ENCODE data around the gene CHFR.

Gene CHFR

GRCh38 chr12:132839558-132840235 is 47.7 kb downstream of the CHFR start:
- no peaks in the 10 kb centered on the region for H3K9me3 ChIP-seq (ENCODE audit: low read length)
- H2AFZ ChIP-seq (ENCODE audit: low read length): no peak overlapping the region
- H3K9me2 ChIP-seq (ENCODE audit: low read depth, low read length): no peaks in the 10 kb centered on the region
- no peaks in the 10 kb centered on the region for H3K79me2 ChIP-seq (ENCODE audit: insufficient read depth, low read length)
- H3K4me3 ChIP-seq (ENCODE audit: low read depth, low read length, poor library complexity, severe bottlenecking): no peak overlapping the region
- H3K4me1 ChIP-seq (ENCODE audit: insufficient read depth, low read length, severe bottlenecking): no peaks in the 10 kb centered on the region
- H3K27me3 ChIP-seq (ENCODE audit: insufficient read depth, low read length): no peaks in the 10 kb centered on the region
- no peak overlapping the region for H3K27ac ChIP-seq (ENCODE audit: low read depth, low read length, poor library complexity, severe bottlenecking)
- H4K20me1 ChIP-seq (ENCODE audit: insufficient read depth, low read length): no peaks in the 10 kb centered on the region
- TF ChIP-seq EZH2 (IDR thresholded peaks at IDR 0.05; ENCODE audit: borderline replicate concordance, low read length): no peak
- TF ChIP-seq CTCF (IDR thresholded peaks at IDR 0.05; ENCODE audit: low read length): no peak
- H3K4me2 ChIP-seq (ENCODE audit: low read length): no peak overlapping the region
- H3K36me3 ChIP-seq (ENCODE audit: insufficient read depth, low read length): peaks cover 45% of the 10 kb centered on the region
- no peaks in the 10 kb centered on the region for H3F3A ChIP-seq (ENCODE audit: insufficient read depth, low read length)
- H3K9ac ChIP-seq (ENCODE audit: low read length): no peak overlapping the region

GRCh38 chr12:132838410-132839080 is 48.9 kb downstream of the CHFR start:
- Histone ChIP-seq H3K4me3 (ENCODE audit: low read depth, low read length, poor library complexity, severe bottlenecking) (no peak overlapping the region), H3K36me3 (ENCODE audit: insufficient read depth, low read length) (peaks cover 45% of the 10 kb centered on the region), H2AFZ (ENCODE audit: low read length) (no peak overlapping the region), H3K27ac (ENCODE audit: low read depth, low read length, poor library complexity, severe bottlenecking) (no peak overlapping the region), H3F3A (ENCODE audit: insufficient read depth, low read length) (no peaks in the 10 kb centered on the region), H3K4me1 (ENCODE audit: insufficient read depth, low read length, severe bottlenecking) (no peaks in the 10 kb centered on the region), H3K27me3 (ENCODE audit: insufficient read depth, low read length) (no peaks in the 10 kb centered on the region), H3K4me2 (ENCODE audit: low read length) (no peak overlapping the region), H3K9ac (ENCODE audit: low read length) (no peak overlapping the region), H3K79me2 (ENCODE audit: insufficient read depth, low read length) (no peaks in the 10 kb centered on the region), H4K20me1 (ENCODE audit: insufficient read depth, low read length) (no peaks in the 10 kb centered on the region), H3K9me2 (ENCODE audit: low read depth, low read length) (no peaks in the 10 kb centered on the region), H3K9me3 (ENCODE audit: low read length) (no peaks in the 10 kb centered on the region)
- TF ChIP-seq CTCF (IDR thresholded peaks at IDR 0.05; ENCODE audit: low read length): no peak
- no peak for TF ChIP-seq EZH2 (IDR thresholded peaks at IDR 0.05; ENCODE audit: borderline replicate concordance, low read length)

- TF ChIP-seq CTCF (IDR thresholded peaks at IDR 0.05; ENCODE audit: low read length): no peak
- no peak for TF ChIP-seq EZH2 (IDR thresholded peaks at IDR 0.05; ENCODE audit: borderline replicate concordance, low read length)
- Histone ChIP-seq H3K9ac (ENCODE audit: low read length) (no peak overlapping the region), H3K27me3 (ENCODE audit: insufficient read depth, low read length) (no peaks in the 10 kb centered on the region), H3K4me1 (ENCODE audit: insufficient read depth, low read length, severe bottlenecking) (no peaks in the 10 kb centered on the region), H3K79me2 (ENCODE audit: insufficient read depth, low read length) (no peaks in the 10 kb centered on the region), H2AFZ (ENCODE audit: low read length) (no peak overlapping the region), H4K20me1 (ENCODE audit: insufficient read depth, low read length) (no peaks in the 10 kb centered on the region), H3K4me3 (ENCODE audit: low read depth, low read length, poor library complexity, severe bottlenecking) (no peak overlapping the region), H3K9me3 (ENCODE audit: low read length) (no peaks in the 10 kb centered on the region), H3K9me2 (ENCODE audit: low read depth, low read length) (no peaks in the 10 kb centered on the region), H3F3A (ENCODE audit: insufficient read depth, low read length) (no peaks in the 10 kb centered on the region), H3K4me2 (ENCODE audit: low read length) (no peak overlapping the region), H3K27ac (ENCODE audit: low read depth, low read length, poor library complexity, severe bottlenecking) (no peak overlapping the region), H3K36me3 (ENCODE audit: insufficient read depth, low read length) (peaks cover 48% of the 10 kb centered on the region)
Measured at GRCh38 chr12:132837693-132838409, 49.6 kb downstream of the CHFR start.
